GM19043 (cell line): Measurements from ENCODE around the gene ZNF423.

ENCODE experiments used
- ATAC-seq: cut with Tn5 transposase; IDR thresholded peaks from one replicate; pipeline ENCODE4 v1.9.1; 2021; ENCODE audit warnings: low read depth; ENCODE audit not compliant: unreplicated experiment

ZNF423 gene

DNA sequence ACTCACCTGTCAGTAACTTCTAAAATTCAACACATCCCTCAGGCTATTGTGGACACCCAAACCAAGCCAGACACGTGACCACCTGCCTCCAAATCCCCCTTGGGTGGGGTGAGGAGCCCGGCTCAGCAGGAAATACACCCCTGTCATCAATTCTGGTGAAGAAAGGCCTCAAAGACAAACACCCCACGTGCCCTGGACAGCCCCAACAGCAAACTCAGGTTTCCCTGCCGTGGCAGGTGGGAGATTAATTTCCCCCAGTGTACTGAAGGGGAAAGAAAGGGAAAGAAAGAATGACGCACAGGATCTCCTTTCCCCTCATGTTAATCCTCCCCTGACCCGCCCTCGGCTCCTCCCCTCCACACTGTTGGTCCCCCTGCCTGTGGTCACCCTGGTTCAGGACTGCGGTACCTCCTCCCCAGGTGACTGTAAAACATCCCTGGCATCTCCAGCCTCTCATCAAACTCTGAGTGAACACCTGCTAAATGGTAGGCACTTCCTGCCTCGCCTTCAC, 98.3 kb downstream of the ZNF423 start:
- no peak for ATAC-seq

DNA sequence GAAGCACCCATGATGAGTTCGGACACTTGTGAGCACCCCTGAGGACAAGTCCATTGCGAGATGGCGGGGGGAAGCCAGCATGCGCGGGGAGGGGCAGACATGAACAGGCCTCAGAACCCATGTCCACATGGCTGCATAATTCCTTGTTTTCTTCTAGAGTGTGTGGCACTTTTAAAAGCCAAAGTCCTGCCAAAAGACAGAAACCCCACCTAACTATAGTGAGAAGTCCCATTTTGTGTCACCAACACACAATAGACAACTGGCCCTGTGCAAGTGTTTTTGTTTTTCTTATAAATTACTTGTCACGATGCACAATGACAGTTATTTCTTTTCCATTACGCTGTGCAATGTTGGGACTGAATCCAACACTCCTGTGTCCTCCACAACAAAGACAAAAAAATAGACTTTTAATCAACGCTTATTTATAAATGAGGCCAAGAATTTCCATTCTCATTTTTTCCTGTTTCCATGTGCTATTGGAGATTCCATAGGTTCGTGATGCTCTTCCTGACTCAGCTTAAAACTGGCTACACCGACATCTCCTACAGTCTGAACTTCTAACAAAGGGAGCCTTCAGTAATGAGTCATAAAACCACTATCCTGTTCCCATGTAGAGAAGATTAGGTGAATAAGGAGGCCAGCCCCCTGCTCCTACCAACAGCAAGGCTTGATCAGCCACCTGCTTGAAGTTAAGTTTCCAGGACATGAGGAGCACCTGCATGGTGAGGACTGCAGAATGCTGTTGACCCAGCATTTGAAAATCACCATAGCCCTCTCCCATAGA, 98.9 kb downstream of the ZNF423 start:
- ATAC-seq = no peak

DNA sequence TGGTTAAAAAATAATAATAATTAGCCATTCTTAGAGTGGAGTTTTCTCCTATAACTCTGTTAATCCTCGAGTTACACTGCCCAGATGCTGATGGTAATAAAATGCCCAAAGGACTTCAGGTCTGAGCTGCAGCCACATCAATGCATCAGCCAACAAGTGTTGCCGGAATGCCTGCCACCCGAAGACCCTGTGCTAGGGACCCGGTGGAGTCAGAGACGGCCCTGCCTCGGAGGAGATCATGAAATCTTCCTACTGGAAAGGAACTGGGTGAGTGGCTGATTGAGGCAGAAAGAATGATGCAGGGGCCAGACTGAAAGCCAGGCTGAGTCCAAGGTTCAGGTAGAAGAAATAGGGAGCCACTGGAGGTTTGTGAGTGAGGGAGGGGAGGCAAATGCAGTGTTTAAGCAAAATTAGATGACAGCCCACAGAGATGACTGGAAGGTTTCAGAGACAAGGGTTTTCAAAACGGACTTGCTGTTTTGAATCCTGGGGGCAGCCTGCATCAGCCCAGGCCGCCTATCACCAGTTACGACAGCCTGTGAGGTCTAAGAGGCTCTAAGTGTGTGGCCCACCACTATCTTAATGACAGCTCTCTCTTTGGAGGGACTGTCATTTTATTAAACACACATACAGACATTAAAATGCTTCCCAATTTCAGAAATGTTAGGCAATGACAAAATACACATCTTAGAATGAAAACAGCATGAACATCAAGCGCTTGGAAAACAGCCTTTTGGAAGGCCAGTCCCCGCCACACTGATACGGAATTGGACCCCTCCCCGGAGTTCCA, 100.0 kb downstream of the ZNF423 start:
- no peak for ATAC-seq

DNA sequence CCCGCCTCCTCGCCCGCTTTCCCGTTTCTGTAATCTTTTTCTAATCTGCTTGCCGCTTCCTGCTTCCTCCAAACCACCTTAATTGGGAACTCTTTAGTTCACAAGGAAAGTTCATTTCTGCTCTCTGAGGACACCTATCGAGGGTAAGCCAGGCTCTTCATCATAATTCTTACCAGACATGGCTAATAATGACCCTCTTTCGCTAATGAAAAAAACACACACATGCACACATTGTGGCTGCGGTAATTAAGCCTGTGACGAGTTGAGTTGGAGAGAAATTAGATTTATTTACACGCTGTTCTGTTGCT, 100.6 kb downstream of the ZNF423 start:
- ATAC-seq = no peak

DNA sequence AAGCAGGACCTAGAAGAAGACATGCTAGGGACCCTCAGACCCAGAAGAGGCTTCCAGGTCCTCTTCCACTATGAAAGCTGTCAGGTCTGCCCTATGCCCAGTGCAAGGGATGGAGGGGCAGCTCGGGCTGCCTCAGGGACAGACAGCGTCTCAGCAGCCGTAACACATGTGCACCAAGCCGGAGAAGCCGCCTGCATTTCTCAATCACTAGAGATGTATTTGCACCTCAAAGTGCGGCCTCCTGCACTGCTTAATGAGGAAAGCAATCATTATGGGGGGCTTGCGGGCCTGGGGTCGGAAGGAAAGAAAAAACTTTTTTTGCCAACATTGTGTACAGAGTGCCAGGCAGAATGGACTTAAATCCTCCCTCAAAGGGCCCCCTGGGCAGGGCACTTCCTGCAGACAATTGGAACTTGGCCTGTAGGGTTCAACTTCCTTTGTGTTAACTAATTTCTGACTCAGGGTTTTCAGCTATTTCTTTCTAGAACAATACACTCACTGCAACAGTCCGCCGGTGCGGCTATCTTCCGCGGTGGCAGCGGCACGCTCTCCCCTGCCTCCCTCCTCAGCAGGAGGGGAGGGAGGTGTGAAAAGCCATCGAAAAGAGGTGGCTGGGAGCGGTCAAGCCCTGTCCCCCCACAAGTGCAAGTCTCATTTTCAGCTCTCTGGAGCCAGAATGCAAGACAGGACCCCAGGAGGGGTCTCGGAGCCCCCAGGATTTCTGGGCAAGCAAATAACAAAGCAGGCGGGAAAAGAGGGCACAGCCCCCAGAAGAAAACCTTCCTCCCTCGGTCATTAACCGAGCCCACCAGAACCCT, 101.2 kb downstream of the ZNF423 start:
- no peak for ATAC-seq

DNA sequence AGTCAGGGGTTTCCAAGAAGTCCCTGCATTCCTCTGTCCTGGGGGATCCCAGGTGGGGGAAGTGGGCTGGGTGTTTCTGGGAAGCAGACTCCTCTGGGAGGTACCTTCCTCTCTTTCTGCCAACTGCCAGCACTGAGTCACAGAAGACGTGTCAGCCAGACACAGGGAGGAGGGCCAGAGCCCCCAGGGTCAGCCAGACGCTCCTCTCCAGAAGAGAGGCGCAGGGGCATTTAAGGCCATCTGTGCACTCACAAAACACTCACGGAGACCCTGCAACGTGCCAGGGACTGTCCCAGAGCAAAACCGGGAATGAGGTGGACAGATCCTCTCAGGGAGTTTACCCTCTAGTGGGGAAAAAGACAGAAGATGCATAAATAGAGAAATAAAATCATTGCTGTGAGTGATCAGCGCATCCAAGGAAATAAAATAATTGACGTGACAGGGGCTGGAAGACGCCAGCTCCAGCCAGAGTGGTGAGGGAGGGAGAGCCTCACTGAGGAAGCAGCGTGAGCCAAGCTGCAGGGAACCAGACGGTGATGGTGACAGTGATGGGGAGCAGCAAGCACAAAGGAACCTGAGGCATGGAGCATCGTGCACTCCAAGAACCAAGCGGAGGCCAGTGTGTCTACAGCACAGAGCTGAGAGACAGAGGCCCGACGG, 105.4 kb downstream of the ZNF423 start:
- no peak for ATAC-seq

DNA sequence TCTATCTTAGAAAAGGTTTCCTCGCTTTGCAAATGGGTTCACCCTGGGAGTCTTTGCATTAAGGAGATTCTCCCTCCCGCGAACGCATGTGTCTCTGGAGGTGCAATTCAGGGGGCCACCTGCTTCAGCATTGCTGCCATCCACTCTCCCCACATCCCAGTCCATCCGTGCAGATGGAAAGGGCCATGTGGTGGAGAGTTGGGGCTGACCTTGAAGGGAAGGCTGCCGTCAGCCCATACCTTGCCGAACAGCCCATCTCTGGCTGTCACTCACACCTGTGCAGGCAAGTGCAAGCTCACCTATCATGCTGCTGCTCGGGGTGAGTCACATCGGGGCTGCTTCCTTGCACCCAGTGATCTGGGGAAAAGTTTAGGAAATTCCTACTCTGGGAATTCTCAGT, 106.1 kb downstream of the ZNF423 start:
- ATAC-seq = no peak

DNA sequence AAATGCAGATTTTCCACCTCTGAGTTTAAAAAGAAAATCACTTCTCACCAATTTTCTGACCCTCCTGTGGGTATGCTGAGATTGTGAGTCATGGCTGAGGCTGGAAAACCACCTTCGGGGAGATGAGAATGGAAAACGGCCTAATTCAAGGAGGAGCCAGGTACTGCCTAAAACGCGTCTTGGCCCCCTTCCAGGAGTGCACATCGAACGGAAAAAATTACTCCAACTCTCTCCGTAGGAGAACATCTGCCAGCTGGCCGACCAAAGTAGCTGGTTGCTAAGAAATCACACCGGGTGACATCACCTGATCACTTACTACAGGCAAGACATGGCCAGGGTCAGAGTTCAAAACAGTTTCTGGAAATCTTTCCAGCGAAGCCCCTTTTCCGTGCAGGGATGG, 107.6 kb downstream of the ZNF423 start:
- ATAC-seq = no peak

DNA sequence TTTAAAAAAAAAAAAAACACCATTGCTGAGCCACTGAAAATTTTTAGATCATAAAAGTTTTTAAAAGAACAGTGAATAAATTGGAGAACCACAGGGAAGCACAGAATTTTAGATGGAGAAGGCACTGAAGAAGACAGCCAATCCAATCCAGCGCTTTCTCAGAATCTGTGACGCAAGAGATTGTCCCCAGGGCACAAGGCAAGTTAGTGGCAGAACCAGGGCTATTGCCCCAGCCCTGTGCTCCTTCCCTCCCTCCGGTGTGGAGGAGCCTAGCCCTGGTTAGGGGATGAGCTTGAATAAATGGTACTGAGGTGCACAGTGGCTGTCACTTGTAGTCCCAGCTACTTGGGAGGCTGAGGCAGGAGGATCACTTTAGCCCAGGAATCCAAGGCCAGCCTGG, 108.3 kb downstream of the ZNF423 start:
- ATAC-seq = no peak

DNA sequence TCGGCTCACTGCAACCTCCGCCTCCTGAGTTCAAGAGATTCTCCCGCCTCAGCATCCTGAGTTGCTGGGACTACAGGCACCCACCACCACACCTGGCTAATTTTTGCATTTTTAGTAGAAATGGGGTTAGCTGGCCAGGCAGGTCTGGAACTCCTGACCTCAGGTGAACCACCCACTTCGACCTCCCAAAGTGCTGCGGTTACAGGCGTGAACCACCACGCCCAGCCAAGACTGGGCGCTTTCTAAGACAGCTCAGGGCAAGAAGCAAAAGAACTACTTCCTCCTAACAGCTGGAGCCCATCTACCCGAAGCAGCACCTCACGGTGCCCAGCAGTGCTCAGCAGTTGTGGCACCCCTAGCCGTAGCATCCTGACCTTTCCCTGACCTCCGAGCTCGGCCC, 109.4 kb downstream of the ZNF423 start:
- ATAC-seq = no peak

DNA sequence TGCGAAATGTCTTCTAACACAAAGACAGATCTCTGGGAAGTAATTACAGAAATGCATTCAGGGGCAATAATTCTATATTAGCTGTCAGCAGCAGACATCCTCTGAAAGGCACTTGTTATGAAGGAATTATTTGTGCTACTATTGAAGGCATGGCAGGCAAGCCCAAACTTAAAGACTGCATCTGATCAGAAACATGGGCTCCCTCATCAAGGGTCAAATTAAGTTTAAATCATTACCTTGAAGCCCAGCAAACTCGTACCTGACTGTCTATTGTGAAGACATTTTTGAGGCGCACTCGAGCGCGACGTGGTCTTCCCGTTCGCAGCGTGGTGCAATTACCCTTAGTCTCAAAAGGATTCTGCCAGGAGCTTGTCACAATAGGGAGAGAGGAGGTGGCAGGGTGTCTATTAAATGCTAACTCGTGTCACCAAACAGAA, 110.6 kb downstream of the ZNF423 start:
- ATAC-seq = no peak

DNA sequence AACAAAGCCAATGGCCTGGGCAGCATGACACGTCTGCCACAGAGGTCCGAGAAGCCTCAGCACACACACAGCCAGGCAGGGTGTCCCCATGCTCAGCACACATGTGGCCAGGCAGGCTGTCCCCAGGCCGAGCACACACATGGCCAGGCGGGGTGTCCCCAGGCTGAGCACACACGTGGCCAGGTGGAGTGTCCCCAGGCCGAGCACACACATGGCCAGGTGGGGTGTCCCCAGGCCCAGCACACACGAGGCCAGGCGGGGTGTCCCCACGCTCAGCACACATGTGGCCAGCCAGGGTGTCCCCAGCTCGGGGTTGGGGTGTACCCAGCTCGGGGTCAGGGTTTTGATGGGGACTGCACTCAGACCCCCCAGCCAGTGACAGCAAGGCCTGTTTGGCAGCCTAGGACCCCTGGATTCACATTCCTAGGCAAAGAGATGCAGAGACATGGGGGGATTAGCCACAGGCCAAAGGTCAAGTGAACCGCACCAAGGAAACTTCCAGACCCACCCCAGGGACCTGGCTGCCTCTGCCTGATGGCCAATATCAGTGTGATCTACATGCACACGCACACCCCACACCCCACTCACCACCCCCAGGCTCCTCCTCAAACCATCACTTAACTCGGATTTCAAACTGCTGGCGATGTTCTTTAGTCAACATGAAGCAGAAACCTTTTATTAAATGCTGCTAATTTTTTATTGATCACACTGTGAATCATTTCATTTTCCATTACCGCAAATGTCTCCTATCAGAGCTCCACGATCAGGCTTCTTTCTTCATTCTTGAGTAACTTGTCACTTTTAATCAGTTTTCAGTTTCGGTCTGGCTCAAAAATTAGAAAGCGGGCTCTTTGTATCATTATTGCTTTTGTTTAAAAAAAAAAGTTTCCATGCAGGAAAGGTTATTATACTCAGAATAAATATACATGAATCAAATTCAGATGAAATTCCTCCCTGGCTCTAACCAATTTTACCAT, 111.4 kb downstream of the ZNF423 start:
- ATAC-seq = no peak

DNA sequence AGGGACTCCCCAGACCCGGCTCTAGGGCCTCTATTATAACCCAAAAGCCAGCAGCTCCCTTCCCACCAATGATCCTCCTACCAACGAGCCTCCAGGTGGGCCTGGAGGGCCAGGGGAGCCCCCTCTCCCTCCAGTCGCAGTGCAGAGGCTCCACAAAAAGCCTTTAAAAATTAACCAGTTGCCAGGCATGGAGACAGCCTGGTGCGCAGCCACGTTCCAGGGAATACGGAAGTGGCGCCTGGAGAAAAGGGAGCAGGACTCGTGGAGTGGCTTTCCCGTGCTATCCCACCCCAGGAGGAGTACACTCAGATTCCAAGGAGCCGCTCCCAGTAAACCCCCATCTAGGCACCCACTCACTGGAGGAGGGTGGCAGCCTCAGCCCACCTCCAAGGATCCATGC, 112.3 kb downstream of the ZNF423 start:
- ATAC-seq = no peak

DNA sequence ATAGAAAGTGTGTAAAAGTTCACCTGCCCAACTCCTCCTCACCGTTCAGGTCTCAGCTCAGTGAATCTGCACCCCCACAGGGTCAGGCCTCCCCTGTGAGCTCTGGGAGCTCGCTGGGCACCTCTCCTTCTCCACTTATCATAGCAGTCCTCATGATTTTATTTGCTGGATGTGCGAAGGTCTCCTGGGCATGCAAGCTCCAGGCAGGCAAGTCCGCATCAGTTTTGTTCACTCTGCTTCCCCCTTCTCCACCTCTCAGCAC, 112.8 kb downstream of the ZNF423 start:
- no peak for ATAC-seq

DNA sequence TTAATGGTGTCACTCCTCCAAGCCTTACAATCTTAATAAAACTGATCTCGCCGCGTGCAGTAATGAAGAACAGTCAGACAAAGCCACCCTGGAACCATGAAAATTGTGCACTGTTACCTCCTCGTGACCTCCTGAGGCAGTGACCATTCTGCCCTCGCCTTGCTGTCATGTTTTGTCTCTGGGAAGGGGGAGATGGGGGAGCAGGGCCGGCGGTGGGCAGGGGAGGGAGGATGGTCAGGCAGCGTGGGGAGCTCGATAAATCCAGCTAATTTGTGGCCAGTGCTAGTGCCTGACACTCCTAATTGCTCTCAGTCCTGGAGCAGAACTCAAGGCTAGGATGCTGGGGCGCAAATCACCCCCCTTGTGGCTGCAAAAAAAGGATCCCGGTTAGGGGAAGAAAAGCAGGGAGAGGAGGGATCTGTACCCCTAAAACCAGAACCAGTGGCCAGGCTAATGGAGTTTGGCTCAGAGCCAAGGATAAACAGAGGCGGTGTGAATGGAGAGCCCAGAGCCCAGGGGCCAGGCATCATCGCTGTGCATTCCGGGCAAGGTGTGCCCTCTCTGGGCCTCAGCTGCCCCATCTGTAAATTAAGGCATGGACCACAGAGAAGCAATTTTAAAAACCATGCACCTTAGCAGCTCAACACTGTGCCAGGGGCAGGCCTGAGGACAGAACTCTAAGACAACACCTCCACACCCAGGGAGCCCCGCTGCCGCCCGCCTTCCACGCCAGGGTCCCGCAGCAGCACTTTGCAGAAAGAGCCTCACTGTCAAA, 113.3 kb downstream of the ZNF423 start:
- no peak for ATAC-seq

DNA sequence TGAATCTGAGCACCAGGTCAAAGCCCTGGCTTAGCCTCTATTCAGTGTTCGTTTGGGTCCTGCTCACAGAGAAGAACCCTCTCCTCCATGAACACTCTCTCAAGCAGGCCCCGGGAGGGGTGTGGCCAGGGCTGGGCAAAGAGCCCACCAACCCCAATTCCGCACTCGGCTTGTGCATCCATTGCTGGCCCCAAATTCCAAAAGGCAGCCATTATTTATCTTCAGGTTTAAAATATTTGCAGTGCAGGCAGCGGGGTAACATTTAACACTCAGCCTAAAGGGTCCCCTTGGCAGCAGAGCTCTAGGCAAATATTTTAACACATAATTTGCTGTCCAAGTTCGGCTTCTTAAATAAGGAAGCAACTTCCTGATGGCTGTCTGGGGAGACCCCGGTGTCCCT, 115.7 kb downstream of the ZNF423 start:
- ATAC-seq = no peak

DNA sequence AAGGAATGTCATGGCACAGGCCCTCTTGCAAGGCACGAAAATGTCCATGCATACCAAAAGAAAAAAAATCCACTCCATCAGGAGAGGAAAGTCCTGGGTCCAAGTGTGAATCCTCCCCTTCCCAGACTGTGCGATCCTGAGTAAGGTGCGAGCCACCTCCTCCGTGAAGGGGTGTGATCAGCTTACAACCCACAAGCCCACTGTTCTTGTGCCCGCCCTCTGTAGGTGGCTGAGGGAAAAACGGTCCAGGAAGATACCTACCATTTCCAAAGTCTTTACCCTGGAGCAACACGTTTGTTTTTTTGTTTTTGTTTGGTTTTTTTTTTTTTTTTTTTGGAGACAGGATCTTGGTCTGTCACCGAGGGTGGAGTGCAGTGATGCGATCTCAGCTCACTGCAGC, 116.5 kb downstream of the ZNF423 start:
- no peak for ATAC-seq

DNA sequence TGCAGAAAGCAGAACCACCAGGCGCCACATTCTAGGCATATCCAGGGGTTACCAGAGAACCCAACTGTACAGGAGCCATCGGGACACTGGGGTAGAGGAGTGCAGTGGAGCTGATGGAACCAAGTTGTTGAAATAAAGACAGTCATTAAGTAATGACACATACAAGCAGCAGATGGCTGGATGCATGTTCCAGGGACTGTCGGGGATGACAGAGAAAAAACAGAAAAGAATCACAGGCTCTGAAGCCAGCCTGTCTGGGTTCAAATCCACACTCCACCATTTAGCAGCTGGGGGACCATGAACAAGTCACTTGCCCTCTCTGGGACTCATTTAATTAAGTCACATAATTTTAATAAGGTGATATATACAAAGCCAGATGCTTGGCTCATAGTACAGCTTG, 117.1 kb downstream of the ZNF423 start:
- ATAC-seq = no peak

DNA sequence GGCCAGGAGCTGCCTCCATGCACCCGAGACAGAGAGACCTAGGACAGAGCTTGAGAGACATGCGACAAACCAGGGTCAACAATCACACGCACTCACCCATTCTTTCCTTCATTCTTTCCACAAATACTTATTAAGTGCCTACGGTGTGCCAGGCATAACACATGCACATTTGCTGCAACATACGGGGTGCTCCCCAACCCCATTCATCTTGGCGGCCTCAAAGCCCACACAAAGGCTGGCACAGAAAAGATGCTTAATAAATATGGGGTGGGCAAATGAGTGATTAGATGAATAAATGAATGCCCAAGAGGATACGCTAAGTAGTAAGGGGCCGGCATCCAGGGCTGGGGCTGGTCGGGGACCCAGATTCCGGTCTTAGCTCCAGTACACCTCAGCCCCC, 117.9 kb downstream of the ZNF423 start:
- ATAC-seq = no peak
